Neural cell (in vitro differentiated cells): ENCODE data around the gene VPS26B. TPM values are rescaled to one million over a fixed set of nuclear protein-coding genes. Genes with fewer than 3 reads are reported as not detected.

ENCODE experiments used
- H2AFZ ChIP-seq: fragments of 200-600, 300-800 bp; sonication (generic), shearing (Covaris generic); 2 replicates; pipeline ENCODE4 v1.6.0; 2014; ENCODE audit warnings: low read depth, mild to moderate bottlenecking, antibody characterized with exemption, low read length, moderate library complexity
- H3F3A ChIP-seq: fragments of 200-600 bp; shearing (Covaris generic); 2 replicates; pipeline ENCODE4 v1.6.1; 2016; ENCODE audit warnings: mild to moderate bottlenecking, moderate library complexity, mixed read lengths, antibody characterized with exemption, low read length; ENCODE audit not compliant: insufficient read depth, poor library complexity, severe bottlenecking
- H3K27ac ChIP-seq: fragments of 200-600, 300-800 bp; sonication (generic), shearing (Covaris generic); 2 replicates; pipeline ENCODE4 v1.5.1; 2014; ENCODE audit warnings: mild to moderate bottlenecking, low read length, moderate library complexity
- H3K27me3 ChIP-seq: fragments of 300-800, 200-600 bp; sonication (generic), shearing (Covaris generic); 2 replicates; pipeline ENCODE4 v1.6.0; 2014; ENCODE audit warnings: mild to moderate bottlenecking, low read depth, low read length, moderate library complexity; ENCODE audit not compliant: insufficient read depth
- H3K36me3 ChIP-seq: fragments of 300-800, 200-600 bp; sonication (generic), shearing (Covaris generic); 2 replicates; pipeline ENCODE4 v1.5.1; 2014; ENCODE audit warnings: mild to moderate bottlenecking, antibody characterized with exemption, low read length, moderate library complexity; ENCODE audit not compliant: insufficient read depth
- H3K4me2 ChIP-seq: fragments of 300-800, 200-600 bp; sonication (generic), shearing (Covaris generic); 2 replicates; pipeline ENCODE4 v1.6.0; 2014; ENCODE audit warnings: mild to moderate bottlenecking, low read length
- H3K4me3 ChIP-seq: fragments of 300-800, 200-600 bp; sonication (generic), shearing (Covaris generic); 2 replicates; pipeline ENCODE4 v1.5.1; 2014; ENCODE audit warnings: mild to moderate bottlenecking, low read length, moderate library complexity
- H3K79me2 ChIP-seq: fragments of 200-600 bp; shearing (Covaris generic); replicated peaks from 2 replicates; pipeline ENCODE4 v1.6.0; 2014; ENCODE audit warnings: mild to moderate bottlenecking, low read length, moderate library complexity; ENCODE audit not compliant: insufficient read depth
- H3K9ac ChIP-seq: fragments of 300-800, 200-600 bp; sonication (generic), shearing (Covaris generic); 2 replicates; pipeline ENCODE4 v1.6.1; 2016; ENCODE audit warnings: mild to moderate bottlenecking, low read length, mixed read lengths
- H3K9me2 ChIP-seq: fragments of 200-600 bp; shearing (Covaris generic); 2 replicates; pipeline ENCODE4 v1.6.1; 2016; ENCODE audit warnings: mild to moderate bottlenecking, low read length, mixed read lengths; ENCODE audit not compliant: insufficient read depth
- H3K9me3 ChIP-seq: fragments of 200-600, 300-800 bp; sonication (generic), shearing (Covaris generic); 2 replicates; pipeline ENCODE4 v1.6.1; 2016; ENCODE audit warnings: mild to moderate bottlenecking, mixed run types, low read length, moderate library complexity, mixed read lengths
- H4K20me1 ChIP-seq: fragments of 200-600 bp; shearing (Covaris generic); 2 replicates; pipeline ENCODE4 v1.6.1; 2016; ENCODE audit warnings: mild to moderate bottlenecking, mixed run types; ENCODE audit not compliant: insufficient read depth
- CTCF ChIP-seq: fragments of 450-650 bp; IDR thresholded peaks from 2 replicates; pipeline ENCODE4 v1.5.1; 2014; ENCODE audit warnings: antibody characterized with exemption, mild to moderate bottlenecking, moderate library complexity; ENCODE audit not compliant: poor library complexity, severe bottlenecking
- EP300 ChIP-seq: fragments of 450-650 bp; conservative IDR thresholded peaks from 2 replicates; pipeline ENCODE4 v1.6.1; 2014; ENCODE audit warnings: antibody characterized with exemption, mild to moderate bottlenecking, moderate library complexity; ENCODE audit not compliant: poor library complexity, severe bottlenecking
- EZH2 ChIP-seq: fragments of 200-600, 300-800 bp; shearing (Covaris generic), sonication (generic); IDR thresholded peaks from 2 replicates; pipeline ENCODE4 v1.6.1; 2014; ENCODE audit warnings: antibody characterized with exemption, low read length, borderline replicate concordance, mild to moderate bottlenecking; ENCODE audit not compliant: insufficient read depth, poor library complexity, severe bottlenecking
- MXI1 ChIP-seq: fragments of 450-650 bp; conservative IDR thresholded peaks from 2 replicates; pipeline ENCODE4 v1.6.1; 2014; ENCODE audit warnings: antibody characterized with exemption, mild to moderate bottlenecking; ENCODE audit not compliant: poor library complexity, severe bottlenecking
- POLR2AphosphoS5 ChIP-seq: IDR thresholded peaks from 2 replicates; pipeline ENCODE4 v1.6.1; 2012
- RAD21 ChIP-seq: fragments of 450-650 bp; conservative IDR thresholded peaks from 2 replicates; pipeline ENCODE4 v1.6.1; 2014; ENCODE audit warnings: antibody characterized with exemption, mild to moderate bottlenecking, moderate library complexity
- REST ChIP-seq: IDR thresholded peaks from 2 replicates; pipeline ENCODE4 v1.6.1; 2012; ENCODE audit warnings: borderline replicate concordance
- SMC3 ChIP-seq: fragments of 450-650 bp; conservative IDR thresholded peaks from 2 replicates; pipeline ENCODE4 v1.6.1; 2014; ENCODE audit warnings: antibody characterized with exemption, mild to moderate bottlenecking, moderate library complexity; ENCODE audit not compliant: poor library complexity
- TAF1 ChIP-seq: IDR thresholded peaks from 2 replicates; pipeline ENCODE4 v1.6.1; 2012; ENCODE audit warnings: low read depth
- polyA plus RNA-seq: library from polyadenylated mRNA; depleted of rRNA; stranded (reverse); fragments of >200 nt; gene quantifications from 2 replicates; pipeline ENCODE4 v1.2.3, GENCODE V29; 2014

VPS26B gene
- polyA plus RNA-seq, 1 donor from 2014 or later = 72.6 TPM

GRCh38 chr11:134292661-134293060, 68.2 kb downstream of the VPS26B start:
- no peaks in the 10 kb centered on the region for H3K9me2 ChIP-seq

More at GRCh38 chr11:134292661-134293060, 68.2 kb downstream of the VPS26B start:
- H3K9me3 ChIP-seq = no peaks in the 10 kb centered on the region
- no peaks in the 10 kb centered on the region for H3K79me2 ChIP-seq
- H3K4me2 ChIP-seq = no peak overlapping the region
- TF ChIP-seq REST (no peak), POLR2AphosphoS5 (no peak), TAF1 (no peak), SMC3 (no peak), EZH2 (no peak), RAD21 (no peak), EP300 (no peak), MXI1 (no peak), CTCF (no peak)
- no peaks in the 10 kb centered on the region for H4K20me1 ChIP-seq
- no peaks in the 10 kb centered on the region for H3K27me3 ChIP-seq
- no peaks in the 10 kb centered on the region for H3F3A ChIP-seq
- no peak overlapping the region for H2AFZ ChIP-seq
- H3K4me3 ChIP-seq = no peak overlapping the region
- H3K27ac ChIP-seq = no peak overlapping the region
- H3K36me3 ChIP-seq = no peaks in the 10 kb centered on the region
- no peak overlapping the region for H3K9ac ChIP-seq
